ENCODE results near the gene MEMO1.
"Not testable (repeated sequence)": the region's sequence is repeated elsewhere in the genome, so short reads cannot be mapped to it uniquely, and the experiment has no call there.

Gene MEMO1

GRCh38 chr2:31997653-31998052, 13.2 kb downstream of the MEMO1 start:
- no peak for DNase-seq

- DNase-seq = no peak
Measured at GRCh38 chr2:31996571-31997150, 14.1 kb downstream of the MEMO1 start.

- DNase-seq = no peak
Measured at GRCh38 chr2:31992934-31993333, 17.9 kb downstream of the MEMO1 start.

DNA sequence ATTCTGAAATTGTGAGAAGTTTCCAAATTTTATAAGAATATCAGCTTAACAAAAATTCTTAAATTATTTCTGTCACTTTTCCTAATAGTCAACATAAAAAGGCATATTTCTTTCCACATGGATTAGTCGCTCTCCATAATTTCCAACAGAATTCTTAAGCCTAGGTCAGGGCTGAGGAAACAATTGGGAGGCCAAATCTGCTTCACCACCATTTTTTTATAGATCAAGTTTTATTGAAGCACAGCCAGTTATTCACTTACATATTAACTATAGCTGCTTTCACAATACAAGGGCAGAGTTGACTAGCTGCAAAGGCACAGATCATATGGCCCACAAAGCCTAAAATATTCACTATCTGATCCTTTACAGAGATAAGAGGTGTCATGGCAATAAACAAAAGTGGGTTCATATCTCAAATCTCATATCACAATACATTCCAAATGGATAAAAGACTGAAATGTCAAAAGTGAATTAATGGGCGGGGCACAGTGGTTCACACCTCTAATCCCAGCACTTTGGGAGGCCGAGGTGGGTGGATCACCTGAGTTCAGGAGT, 18.7 kb downstream of the MEMO1 start:
- no peak for DNase-seq

DNA sequence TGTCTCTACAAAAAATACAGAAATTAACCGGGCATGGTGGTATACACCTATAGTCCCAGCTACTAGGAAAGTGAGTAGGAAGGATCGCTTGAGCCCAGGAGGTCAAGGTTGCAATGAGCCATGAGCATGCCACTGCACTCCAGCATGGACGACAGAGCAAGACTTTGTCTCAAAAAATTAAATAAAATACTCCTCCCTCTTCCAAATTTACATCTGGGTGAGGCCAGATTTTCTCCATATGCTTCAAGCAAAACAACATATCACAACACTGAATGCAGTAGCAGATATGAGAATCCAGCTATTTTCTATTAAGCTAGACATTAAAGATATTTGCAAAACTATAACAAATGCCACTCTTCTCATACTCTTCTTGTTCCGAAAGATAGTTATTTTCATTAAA, 20.9 kb downstream of the MEMO1 start:
- no peak for DNase-seq

GRCh38 chr2:31987454-31988220, 23.2 kb downstream of the MEMO1 start:
- DNase-seq = no peak

- no peak for DNase-seq
Measured at GRCh38 chr2:31986906-31987305, 23.9 kb downstream of the MEMO1 start.

DNA sequence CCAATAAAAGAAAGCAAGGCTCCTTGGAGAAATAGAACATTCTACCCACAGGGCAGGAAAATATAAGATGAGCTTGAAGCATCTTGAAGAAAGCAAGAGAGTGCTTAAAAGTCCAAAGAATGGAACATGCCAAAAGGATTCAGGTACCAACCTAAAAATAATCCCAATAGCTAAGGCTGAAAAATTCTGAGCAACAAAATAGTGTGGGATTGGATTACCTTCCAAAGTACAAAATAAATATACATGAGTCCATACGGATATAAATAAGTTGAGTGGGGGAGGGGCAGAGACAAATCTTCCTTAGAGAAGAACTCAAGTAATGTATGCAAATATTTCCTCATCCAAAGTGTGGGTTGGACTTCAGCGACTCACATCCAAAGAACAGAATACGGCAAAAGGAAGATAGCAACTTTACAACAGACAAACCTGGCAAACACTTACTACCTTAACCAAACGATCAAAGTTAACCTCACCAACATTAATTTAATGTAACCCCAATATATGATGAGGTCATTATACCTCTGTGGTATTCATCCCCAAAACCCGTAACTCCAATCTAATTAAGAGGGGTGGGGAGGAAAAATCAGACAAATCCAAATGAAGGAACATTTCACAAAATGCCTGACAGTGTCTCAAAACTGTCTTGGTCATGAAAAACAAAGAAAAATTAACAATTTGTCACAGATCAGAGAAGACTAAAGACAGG, 26.9 kb downstream of the MEMO1 start:
- DNase-seq = no peak

DNA sequence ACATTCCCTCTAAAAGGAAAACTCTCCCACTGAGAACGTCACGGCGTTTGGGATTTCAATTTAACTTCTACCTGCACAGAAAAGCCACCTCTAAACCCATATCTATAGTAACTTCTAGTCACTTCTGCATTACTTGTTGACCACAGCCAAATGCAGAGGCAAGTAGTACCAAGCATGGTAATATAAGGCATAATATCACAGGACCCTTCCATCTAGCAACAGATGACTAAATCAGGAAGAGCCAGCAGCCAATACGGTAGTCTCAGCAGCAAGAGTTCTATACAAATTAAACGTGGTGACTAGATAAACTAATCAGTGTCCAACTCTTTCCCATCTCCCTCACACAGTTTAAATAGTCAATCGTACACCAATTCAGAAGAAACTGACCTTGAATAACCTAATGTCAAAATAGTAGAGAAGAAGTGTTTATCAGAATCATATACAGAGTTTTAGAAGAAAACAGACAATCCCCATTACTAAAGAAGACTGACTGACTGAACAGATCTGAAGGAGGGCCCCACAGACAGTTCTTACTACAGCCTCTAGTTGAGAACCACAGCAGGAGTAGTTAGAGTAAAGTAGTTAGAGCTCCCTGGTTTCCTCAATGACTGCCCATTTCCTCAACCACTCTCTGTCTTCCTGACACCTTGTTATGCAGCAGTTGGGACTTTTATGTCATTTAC, 30.0 kb downstream of the MEMO1 start:
- peak; percentile 9 for DNase-seq

DNA sequence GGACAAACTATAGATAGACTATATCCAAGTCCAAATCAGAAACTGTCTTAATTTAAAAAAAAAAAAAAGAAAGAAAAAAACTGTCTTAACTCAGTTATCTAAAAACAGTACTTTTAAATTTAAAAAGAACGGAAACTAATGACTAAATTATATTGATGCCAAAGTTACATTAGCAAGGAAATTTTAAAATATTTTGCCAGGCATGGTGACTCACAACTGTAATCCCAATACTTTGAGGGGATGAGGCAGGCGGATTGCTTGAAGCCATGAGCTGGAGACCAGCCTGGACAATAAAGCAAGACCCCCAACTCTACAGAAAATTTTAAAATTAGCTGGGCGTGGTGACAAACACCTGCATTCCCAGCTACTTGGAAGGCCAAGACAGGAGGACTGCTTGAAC, 30.9 kb downstream of the MEMO1 start:
- no peak for DNase-seq

DNA sequence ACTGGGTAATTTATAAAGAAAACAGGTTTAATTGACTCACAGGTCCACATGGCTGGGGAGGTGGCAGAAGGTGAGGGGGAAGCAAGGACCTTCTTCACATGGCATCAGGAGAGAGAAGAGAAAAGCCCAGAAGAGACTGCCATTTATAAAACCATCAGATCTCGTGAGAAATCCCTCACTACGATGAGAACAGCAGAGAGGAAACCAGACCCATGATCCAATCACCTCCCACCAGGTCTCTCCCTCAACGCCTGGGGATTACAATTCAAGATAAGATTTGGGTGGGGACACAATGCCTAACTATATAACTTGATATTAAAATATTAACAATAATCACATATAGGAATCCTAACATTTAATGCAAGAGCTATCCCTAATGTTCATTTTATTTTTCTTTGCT, 31.8 kb downstream of the MEMO1 start:
- DNase-seq = no peak

DNA sequence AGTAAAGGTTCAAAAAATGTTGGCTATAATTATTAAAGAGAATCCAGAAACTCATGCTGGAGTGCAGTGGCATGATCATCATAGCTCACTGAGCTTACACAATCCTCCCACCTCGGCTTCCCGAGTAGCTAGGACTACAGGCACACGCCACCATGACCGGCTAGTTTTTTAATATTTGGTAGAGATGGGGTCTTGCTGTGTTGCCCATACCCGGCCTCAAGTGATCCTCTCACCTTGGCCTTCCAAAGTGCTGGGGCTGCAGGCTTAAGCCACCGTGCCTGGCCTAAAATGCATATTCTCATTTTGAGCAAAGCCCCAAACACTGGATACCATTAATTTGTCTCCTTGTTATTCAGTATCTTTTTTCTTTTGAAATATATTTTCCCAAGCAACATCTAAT, 32.4 kb downstream of the MEMO1 start:
- DNase-seq = no peak

- no peak for DNase-seq
Measured at GRCh38 chr2:31973665-31974064, 37.1 kb downstream of the MEMO1 start.

DNA sequence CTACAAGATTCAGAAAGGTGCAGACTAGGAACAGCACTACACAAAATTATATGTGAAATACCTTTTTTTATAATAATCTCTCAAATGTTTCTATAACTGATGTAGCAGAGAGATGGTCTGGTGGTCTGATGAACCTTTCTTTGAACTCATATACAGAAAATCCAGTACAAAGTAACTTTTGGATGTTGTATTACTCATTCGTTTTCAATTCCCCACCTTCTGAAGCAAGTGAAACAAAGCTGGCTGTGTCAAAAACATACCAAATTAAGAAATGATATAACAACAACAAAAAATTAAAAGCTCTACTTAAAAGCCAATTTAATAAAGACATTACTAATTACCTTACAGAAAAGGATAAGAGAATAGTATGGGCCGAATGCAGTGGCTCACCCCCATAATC, 38.7 kb downstream of the MEMO1 start:
- no peak for DNase-seq

- no peak for DNase-seq
Measured at GRCh38 chr2:31969178-31969577, 41.6 kb downstream of the MEMO1 start.

DNA sequence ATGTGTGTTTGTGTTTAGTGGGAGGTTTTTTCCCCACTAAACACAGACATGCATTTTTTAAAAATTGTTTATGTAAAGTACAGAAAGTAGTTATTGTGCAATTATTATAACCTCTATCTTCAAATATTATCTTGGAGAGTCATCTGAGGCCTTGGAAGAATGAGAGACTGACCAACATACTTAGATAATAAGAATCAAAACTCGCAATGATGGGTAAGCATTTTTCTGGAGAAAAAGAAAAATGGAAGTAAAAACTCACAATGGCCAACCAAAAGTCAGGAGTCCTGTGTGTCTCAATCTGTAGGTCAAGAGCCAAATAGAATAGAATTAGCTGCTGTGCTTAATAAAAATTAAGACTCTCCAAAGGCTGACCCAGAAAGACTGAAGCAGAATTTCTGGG, 43.0 kb downstream of the MEMO1 start:
- no peak for DNase-seq

DNA sequence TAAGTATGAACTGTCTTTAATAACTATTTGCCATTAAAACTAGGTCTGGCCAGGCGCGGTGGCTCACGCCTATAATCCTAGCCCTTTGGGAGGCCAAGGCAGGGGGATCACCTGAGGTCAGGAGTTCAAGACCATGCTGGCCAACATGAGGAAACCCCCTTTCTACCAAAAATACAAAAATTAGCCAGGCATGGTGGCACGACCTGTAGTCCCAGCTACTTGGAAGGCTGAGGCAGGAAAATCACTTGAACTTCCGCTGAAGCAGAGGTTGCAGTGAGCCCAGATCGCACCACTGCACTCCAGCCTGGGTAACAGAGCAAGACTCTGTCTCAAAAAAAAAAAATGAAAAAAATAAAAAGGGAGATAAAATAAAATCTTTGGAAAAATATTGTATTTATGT, 44.4 kb downstream of the MEMO1 start:
- not testable (repeated sequence) for DNase-seq

GRCh38 chr2:31965094-31965493, 45.7 kb downstream of the MEMO1 start:
- no peak for DNase-seq

GRCh38 chr2:31962757-31963361, 47.9 kb downstream of the MEMO1 start:
- DNase-seq = no peak

DNA sequence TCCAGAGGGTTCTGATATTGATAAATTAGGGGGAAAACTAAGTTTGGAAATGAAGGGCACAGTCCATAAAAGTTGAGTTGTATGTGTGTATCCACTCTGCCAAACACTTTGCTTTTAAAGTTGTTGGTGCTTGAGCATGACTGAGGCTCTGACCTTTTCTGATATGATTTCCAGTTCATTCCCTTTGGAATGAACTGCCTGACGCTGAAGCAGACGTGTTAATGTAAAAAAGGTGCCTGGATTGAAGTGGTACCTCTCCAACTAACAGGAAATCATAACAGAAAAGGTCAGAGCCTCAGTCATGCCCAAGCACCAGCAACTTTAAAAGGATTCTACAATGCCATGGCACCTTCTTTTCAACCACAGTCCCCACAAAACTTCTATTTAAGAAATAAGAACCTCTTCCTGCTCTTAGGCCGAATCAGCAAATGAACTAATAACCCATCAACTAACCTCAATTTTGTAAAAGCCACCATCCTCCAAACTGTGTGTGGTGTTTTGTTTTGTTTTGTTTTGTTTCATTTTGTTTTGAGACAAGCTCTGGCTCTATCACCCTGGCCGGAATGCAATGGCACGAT, 52.6 kb downstream of the MEMO1 start:
- no peak for DNase-seq

DNA sequence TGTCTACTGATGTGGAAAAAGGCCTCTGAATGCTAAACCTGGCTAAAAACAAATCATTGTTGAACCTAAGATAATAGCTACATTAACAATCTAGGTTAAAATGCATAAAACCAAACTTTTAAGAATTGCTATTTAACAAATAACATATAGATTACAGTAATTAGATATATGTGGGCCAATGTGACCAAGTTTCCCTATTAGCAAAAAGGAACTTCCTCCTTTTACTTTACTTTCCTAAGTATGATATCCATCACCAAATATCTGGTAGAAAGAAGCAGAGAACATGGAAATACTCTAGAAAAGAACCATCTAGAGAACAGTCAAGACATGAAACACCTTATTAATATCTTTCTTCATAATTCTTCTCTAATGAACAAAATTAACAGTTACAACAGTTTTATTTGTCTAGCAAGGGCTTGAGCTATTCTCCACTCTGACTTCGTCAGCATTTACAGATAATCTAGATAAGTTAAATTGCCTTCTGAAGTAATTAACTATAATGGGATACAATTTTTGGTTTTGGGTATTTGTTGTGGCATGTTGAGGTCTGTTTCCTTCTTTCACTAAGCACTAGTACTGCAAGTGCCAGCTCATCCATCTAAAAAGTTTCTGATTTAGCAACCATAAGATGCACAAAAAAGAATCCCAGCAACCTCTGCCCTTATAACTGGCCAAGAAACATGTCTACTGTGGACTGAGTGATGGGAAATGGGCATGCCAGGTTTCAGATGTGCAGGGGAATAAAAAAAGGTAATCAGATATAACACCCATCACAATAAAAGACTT, 53.3 kb downstream of the MEMO1 start:
- DNase-seq = no peak

DNA sequence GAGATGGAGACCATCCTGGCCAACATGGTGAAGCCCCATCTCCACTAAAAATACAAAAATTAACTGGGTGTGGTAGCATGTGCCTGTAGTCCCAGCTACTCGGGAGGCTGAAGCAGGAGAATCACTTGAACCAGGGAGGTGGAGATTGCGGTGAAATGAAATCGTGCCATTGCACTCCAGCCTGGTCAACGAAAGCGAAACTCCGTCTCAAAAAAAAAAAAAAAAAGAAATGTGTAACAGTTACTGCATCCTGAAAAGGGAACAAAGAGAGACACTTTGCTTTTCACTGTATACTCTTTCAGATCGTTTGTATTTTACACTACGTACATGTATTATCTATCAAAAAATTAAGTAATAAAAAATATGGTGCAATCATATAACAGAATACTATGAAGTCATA, 53.9 kb downstream of the MEMO1 start:
- not testable (repeated sequence) for DNase-seq
